ENCODE data around the gene UBE2L6.
A peak's percentile ranks its signal among the peaks of the same experiment; 100 is the strongest.

The UBE2L6 gene

DNA sequence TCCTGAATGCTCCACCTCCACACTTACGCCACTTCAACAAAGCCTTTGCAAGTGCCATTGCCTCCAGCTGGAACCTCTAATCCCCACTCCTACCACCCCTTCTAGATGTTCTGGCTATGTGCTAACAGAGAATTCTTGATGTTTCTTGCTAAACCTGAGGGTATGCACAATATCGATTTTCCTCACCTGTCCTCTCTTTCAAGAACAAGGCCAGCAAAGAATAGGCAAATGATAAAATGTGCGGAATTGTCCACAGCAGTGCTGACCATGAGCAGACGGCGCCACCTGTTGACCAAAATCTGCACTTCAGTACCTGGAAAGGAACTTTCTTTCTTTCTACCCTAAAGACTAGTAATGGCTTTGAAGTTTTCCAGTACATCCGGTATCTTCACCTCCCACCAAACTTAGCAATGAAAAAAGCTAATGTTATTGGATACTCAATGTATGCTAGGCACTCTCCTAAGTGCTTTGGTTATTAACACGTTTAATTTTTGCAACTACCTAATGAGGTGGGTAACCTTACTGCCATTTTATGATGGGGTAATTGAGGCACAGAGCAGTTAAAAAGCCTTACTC lies 40.3 kb downstream of the UBE2L6 start:
- DNase-seq = peak; percentile 76

DNA sequence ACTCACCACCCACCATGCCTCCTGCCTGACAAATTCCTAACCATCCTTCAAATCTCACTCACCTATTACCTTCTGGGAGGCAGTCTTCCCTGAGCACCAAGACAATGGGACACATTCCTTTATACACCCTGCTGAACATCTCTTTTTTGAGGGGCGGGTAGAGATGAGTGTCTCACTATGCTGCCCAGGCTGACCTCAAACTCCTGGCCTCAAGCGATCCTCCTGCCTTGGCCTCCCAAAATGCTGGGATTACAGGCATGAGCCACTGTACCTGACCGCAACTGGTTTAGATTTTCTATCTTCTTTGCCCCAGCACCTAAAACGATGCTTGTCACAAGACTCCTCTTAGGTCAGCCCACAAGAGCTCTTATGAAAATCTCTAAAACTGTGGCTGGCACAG lies 44.1 kb downstream of the UBE2L6 start:
- DNase-seq = no peak

DNA sequence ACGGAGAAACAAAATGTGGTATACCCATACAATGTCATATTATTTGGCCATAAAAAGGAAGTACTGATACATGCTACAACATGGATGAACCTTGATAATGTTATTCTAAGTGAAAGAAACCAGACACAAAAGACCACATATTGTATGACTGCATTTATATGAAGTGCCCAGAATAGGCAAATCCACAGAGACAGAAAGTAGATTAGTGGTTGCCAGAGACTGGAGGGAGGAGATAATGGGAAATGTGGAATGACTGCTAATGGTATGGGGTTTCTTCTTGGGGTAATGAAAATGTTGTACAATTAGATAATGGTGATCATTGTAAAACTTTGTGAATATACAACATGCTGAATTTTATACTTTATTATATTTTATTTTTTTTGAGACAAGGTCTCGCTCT lies 46.4 kb downstream of the UBE2L6 start:
- DNase-seq = no peak

DNA sequence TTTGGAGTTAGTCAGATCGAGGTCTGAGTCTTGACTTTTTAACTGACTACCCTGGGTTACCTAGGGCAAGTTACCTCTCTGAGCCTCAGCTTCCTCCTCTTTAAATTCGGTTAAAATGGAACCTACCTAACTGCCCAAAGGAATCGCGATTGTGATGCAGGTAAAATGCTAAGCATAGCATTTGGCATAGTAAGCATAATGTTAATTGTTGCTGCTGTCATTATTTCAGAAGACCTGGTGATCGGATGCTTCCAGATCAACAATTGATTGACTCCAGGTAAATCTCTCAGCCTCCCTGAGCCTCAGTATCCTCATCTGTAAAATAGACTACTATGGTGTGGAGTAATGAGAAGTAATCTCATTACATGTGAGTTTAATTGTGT lies 51.4 kb downstream of the UBE2L6 start:
- DNase-seq = peak; percentile 60

DNA sequence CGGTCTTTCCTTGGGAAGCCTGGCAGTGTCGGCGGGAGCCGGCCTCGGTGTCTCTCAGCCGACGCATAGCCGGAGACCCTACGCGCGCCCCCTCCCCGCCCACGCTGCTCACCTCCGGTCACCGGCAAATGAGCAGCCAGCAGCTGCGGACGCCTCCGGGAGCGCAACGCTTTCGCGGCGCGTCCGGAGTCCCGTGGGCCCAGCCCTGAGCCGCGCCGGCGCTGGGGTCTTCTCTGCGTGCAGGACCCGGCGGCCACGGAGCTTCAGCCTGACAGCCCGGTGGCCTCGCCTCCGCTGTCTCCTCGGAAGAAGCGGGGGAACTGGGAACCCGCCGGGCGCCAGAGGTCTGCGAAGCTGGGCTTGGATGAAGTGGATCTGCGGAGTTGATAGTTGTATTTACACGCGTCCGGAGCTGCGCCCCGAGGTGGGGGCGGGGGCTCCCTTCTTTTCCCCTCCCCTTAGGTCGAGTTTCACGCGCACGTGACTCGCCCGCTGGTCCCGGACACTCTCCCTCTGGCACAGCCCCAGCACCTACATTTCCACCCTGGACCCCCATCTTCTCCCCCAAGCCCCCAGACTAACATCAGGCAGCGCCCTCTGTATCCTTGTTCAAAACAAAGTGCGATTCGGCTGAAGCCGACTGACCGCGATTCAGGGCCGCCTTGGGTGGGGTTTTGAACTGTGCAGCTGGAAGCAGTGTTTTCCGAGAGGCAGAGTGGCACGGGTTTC lies 52.0 kb downstream of the UBE2L6 start, which contains the start of gene SLC43A1:
Gene SLC43A1 (minus strand): TSS at position 371 of the 729 bp plus-strand sequence. CDS start 1,591 bp downstream, outside the sequence.
- DNase-seq = peak; percentile 71

DNA sequence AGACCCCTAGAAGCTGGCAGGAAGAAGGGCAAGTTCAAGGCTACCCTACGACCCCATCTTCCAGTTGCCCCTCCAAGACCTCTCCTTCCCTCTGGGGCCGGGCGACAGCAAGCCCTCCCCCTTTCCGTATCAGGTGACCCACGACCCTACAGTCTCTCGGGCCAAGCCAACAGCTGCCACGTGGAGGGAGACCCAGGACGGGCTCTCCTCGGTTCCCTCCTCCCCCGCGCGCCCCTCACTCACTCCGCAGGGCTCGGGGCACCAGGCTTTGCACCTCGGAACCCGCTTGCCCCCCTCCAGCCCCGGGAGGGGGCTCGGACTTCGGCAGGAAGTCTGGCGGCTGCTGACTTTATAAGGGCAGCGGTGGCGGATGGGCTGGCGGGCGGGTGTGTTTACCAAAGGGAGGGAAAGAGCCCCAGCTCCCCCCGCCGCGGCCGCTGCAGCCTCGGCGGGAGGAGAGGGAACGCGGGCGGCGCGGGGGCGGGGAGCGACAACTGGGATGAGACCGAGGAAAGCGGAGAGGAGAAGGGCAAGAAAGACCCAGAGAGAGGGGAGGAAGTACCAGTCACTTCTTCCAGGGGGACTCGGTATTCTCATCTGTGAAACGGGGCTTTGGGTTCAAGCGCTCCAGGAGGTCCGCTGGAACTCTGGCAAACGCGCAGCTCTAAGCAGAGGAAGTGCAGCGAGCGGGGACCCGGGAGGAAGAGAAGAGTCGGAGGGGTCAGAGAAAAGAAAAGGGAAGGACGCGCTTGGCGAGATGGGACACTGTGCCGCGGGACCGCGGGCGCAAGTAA lies 52.7 kb downstream of the UBE2L6 start:
- DNase-seq = peak; percentile 66

DNA sequence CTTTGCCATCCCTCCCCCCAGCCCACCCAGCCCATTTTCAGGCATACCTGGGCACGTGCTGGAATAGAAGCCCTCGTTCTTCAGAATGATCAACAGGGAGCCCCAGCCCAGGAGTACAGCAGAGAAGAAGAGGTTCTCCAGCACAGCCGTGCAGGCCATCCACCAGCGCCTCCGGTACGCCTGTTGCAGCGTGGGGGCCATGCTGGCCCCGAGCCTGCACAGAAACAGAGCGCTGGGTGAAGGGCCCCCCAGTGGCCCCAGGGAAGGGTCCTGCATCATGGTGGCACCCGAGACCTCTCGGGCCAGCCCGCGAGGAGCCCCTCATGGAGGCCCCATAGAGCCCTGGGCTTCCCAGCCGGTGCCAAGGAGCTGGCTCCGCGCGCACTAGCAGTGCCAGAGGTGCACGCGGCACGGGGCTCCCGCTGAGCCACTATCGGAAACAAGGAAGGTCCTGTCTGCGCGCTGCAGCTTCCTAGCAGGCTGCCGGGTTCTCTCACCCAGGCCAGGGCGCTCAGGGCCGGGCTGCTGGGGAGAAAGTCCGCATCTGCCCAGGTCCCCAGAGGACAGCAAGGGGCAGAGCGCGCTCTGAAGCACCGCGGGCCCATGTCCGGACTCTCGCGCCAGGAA lies 53.4 kb downstream of the UBE2L6 start:
- DNase-seq = peak; percentile 55

DNA sequence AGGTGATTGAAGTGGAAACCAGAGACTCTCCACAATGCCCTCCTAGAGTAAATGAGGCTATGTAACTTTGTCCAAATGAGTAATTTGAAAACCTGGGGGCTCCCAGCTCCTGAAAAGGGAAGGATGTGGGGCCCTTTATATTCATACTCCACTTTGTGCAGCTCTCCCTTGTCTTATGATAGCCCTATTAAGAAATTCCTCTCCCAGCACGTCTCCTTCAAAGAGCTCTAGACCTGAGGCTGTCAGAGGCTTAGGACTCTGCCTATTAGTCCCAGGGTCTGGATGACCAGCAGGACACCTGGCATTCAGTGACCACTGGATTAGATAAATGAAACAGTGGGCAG lies 54.0 kb downstream of the UBE2L6 start:
- no peak for DNase-seq

DNA sequence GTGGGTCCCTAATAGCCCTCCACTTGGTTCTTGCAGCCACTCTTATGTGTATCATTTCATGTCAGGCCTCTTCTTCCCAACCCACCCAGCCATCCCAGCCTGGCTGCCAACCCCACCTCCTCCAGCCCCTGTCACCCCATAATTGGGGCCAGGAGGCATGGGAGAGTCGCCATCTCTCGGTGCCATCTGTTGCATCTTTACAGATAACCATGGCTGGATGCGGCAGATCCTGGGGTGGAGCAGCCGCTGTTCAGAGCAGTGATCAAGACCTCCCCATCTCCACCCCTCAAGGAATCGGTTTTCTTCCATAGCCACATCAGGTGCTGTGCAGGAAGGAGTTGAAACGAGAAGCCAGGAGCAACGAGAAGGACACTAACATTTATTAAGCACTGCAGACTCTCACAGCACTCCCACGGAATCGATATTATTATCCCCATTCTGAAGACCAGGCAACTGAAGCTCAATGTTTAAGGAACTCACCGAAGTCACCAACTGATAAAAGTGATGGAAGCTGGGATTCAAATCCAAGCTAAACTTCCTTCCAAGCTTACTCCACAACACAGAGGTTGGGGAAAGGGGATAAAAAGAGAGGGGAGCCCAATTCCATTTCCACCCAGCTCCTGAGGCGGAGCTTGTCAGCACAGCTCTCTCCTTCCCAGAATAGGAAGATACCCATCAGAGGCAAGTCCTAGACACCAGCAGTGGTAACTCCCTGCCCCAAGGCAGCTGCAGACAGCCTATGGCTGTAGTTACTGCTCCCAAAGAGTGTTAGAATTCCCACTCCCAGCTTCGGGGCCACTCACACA lies 54.6 kb downstream of the UBE2L6 start:
- DNase-seq = no peak

DNA sequence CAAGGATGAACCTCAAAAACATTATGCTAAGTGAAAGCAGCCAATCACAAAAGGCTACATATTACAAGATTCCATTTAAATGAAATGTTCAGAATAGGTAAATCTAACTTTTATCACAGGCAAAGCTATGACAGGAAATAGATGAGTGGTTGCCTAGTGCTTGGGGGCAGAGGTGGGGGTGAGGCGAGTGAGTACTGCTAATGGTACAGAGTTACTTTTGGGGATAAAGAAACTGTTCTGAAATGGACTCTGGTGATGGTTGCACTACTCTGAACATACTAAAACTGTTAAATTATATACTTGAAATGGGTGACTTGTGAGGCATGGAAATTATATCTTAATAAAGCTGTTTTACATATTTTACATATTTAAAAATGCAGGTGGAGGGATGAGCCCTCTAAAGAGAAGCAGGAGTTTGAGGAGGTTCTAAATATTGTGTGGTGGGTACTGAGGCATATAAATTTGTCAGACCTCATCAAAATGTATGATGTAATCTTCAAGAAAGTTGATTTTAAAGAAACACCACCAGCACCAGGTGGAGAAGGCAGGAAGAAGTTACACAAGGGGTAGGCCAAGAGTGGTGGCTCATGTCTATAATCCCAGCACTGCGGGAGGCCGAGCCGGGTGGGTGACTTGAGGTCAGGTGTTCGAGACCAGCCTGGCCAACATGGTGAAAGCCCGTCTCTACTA lies 55.6 kb downstream of the UBE2L6 start:
- no peak for DNase-seq

DNA sequence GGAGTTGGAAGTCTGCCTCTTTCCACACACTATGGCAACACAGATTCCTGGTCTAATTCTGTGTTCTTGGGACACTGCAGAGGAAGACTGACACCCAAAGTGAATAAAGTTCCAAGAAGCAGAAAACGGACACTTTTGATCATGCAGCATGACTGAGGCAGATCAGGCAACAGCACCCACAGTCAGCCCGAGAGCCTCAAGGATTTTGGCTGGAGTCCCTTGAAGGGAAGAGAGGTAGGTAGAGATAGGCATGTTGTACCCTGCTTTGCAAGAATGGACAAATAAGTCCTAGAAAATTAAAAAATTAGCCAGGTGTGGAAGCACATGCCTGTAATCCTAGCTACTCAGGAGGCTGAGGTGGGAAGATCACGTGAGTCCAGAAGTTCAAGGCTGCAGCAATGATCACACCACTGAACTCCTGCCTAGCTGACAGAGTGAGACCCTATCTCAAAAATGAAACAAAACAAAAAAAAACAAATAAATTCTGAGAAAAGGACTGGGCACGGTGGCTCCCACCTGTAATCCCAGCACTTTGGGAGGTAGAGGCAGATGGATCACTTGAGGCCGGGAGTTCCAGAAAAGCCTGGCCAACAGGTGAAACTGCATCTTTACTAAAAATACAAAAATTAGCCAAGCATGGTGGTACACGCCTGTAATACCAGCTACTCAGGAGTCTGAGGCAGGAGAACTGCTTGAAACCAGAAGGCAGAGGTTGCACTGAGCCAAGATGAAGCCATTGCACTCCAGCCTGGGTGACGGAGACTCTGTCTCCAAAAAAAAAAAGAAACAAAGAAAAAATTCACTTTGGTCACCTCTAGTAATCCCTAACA lies 58.9 kb downstream of the UBE2L6 start:
- DNase-seq = no peak

DNA sequence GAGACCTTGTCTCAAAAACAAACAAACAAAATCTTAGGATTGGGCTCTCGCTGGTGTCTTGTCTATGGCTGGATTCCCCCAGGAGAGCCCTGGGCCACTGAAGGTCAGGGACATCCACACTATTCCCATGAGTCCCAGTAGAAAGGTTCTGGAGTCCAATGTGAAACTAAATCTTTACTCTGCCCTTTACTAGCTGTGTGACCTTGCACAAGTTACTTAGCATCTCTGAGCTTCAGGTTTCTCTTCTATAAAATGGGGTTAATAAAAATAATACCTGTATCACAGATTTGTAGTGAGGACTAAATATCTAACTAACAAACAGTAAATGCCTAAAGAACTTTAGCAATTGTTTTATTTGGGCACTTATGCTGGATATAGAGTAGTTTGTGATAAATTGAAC lies 61.0 kb downstream of the UBE2L6 start:
- no peak for DNase-seq

DNA sequence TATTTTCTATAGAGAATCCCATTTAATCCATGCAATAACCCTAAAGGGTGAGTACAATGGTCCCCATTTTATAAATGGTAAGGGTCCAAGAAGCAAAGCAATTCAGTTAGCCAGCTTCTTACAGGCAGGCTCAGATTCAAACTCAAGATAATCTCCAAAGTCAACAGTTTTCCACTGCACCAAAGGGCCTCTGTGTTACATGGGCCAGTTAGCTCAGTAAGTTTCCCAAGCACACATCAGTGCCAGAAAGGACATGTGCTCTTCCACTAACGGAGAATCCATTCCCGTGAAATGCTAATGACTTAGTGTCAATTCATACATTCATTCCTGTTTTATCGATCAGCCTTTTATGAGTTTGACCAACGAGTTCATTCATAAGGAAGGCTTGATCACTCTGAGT lies 63.0 kb downstream of the UBE2L6 start:
- DNase-seq = no peak

DNA sequence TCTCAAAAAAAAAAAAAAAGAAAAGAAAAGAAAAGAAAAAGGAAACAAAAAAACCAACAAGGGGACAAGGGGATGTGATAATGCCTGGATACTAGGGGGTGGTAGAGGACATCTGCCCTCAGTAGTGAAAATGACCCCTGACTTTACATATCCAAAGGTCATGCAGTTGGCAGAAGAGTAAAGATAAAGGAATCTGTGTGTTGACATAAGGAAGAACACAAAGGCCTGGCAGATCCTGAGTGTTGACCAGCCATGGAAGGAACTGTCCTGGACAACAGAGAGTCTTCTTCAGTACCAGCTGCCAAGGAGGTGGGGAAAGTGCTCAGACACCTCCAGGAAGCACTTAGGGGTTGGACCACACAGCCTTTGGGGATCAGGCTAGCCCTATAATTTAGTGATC lies 64.6 kb downstream of the UBE2L6 start:
- no peak for DNase-seq

DNA sequence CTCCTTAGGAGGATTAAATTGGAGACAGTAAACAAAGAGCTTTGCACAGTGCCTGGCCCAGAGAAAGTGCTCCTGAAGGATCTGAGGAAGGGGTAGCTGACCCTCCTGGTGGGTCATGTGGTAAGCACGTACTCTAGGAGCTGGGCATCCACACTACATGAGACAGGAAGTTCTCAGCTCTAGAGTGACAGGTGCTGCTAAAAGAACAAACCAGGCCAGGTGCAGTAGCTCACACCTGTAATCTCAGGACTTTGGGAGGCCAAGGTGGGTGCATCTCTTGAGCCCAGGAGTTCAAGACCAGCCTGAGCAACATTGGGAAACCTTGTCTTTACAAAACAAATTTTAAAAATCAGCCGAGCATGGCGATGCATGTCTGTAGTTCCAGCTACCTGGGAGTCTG lies 65.1 kb downstream of the UBE2L6 start:
- no peak for DNase-seq

DNA sequence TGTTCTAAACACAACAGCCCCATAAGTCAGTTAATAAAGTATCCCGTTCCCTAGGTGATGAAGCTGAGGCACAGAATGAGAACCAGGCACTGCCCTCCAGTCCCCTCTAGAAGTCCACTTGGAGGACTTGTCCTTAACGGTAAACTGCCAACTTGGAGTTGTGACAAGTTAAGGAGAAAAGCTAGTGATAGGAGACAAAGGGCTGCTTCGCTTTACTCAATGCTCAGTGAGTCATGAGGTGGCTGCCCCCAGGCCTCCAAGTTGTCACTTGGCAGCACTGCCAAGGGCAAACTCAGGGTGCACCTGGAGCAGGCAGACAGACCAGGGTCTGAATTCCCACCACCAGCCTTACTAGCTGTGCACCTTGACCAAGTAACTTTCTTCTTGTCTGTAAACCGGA lies 65.5 kb downstream of the UBE2L6 start:
- DNase-seq = no peak

All from RPMI8226 (cell line).